ENCODE measurements around the gene TCEA2.

- TF ChIP-seq CTCF (conservative IDR thresholded peaks at IDR 0.05 in 1 of 2, IDR thresholded peaks at IDR 0.05 in 1 of 2; ENCODE audit: extremely low read depth in 1 of 2, insufficient read depth in 1 of 2, low read depth in 1 of 2, low read length in 2 of 2) (peak; percentile 73 to 89), EZH2 (IDR thresholded peaks at IDR 0.05; ENCODE audit: borderline replicate concordance, low read length) (no peak)
Observed at GRCh38 chr20:64057628-64058498, 5.1 kb upstream of the TCEA2 start.
